ENCODE measurements around the gene CASP10. TPM values are rescaled to one million over a fixed set of nuclear protein-coding genes. Genes with fewer than 3 reads are reported as not detected.
A peak's percentile ranks its signal among the peaks of the same experiment; 100 is the strongest.

Gene CASP10
- polyA plus RNA-seq, 2 donors, result 5.2 to 8.7 TPM

DNA sequence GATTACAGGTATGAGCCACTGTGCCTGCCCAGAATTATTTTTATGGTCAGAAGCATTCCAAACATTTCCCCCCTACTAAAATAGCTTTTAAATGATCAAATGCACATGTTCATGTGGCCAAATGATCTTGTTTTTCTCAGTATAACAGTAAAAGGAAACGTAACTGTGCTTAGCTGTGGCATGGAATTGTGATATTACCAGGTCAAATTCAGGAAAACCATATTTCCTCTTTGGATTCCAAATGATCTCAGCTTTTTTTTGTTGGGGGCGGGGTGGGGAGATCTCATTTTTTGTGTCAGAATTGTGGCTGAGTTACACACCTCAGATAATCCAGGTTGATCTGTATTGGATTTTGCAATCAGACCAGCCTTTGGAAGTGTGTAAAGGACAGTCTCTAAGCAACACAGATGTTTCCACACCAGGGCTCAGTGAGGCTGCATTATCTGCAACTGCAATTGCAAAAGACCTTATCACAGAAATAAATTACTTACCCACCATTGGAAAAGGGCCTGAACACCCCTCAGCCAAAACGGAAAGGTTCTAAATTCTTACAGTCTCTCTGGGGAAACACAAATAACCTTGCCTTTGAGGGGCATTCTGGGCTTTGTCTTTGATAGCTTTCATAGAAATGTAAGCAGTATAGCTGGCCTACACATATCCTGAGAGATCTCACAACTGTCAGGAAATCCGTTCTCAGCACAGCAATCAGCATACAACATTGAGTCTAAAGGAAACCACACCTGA lies 8.4 kb downstream of the CASP10 start:
- H3K9me3 ChIP-seq (ENCODE audit: control insufficient read depth in 2 of 2, insufficient read depth in 1 of 2, low read depth in 1 of 2, low read length in 1 of 2), result no peaks in the 10 kb centered on the region
- H3K27me3 ChIP-seq (ENCODE audit: control insufficient read depth in 1 of 2, insufficient read depth in 2 of 2, low read length in 2 of 2), result no peaks in the 10 kb centered on the region
- peaks cover 0 to under 1% of the 10 kb centered on the region in 2 donors for H3K36me3 ChIP-seq (ENCODE audit: control insufficient read depth in 2 of 2, insufficient read depth in 2 of 2, low read length in 1 of 2)
- peak overlapping the region in 1 of 2 donors; percentile 21 for H3K27ac ChIP-seq (ENCODE audit: low read depth in 2 of 2, low read length in 1 of 2)
- 45 to 52% methylated on average over 4 of the region's 4 CpGs for WGBS, 2 donors
- H3K4me3 ChIP-seq (ENCODE audit: low read depth in 1 of 2, low read length in 2 of 2), result no peak overlapping the region
- no peaks in the 10 kb centered on the region for H3K4me1 ChIP-seq (ENCODE audit: control insufficient read depth in 2 of 2, insufficient read depth in 2 of 2, low read length in 1 of 2)

DNA sequence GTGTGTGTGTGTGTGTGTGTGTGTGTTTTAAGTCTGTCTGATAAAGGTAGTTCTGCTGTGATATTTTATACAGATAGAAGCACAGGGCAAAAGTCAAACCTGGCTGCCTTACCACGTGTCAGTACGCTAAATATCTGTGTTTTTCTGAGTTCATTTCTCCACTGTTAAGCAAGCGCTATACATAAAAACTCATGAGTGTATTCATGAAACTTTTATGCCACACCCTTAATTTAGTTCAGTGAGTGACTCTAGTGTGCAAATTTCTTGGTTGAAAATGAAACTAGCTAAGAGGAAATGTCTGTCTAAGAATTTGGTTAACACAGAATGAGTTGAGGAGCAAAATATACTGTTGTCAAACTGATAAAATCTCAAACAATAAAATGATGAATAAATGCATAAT lies 11.2 kb downstream of the CASP10 start:
- H3K27me3 ChIP-seq (ENCODE audit: control insufficient read depth in 1 of 2, insufficient read depth in 2 of 2, low read length in 2 of 2), result no peaks in the 10 kb centered on the region
- peaks cover 0 to 2% of the 10 kb centered on the region in 2 donors for H3K36me3 ChIP-seq (ENCODE audit: control insufficient read depth in 2 of 2, insufficient read depth in 2 of 2, low read length in 1 of 2)
- H3K4me3 ChIP-seq (ENCODE audit: low read depth in 1 of 2, low read length in 2 of 2), result no peak overlapping the region
- H3K4me1 ChIP-seq (ENCODE audit: control insufficient read depth in 2 of 2, insufficient read depth in 2 of 2, low read length in 1 of 2), result no peaks in the 10 kb centered on the region
- 69 to 70% methylated on average over 3 of the region's 3 CpGs for WGBS, 2 donors
- H3K27ac ChIP-seq (ENCODE audit: low read depth in 2 of 2, low read length in 1 of 2), result no peak overlapping the region
- H3K9me3 ChIP-seq (ENCODE audit: control insufficient read depth in 2 of 2, insufficient read depth in 1 of 2, low read depth in 1 of 2, low read length in 1 of 2), result no peaks in the 10 kb centered on the region

DNA sequence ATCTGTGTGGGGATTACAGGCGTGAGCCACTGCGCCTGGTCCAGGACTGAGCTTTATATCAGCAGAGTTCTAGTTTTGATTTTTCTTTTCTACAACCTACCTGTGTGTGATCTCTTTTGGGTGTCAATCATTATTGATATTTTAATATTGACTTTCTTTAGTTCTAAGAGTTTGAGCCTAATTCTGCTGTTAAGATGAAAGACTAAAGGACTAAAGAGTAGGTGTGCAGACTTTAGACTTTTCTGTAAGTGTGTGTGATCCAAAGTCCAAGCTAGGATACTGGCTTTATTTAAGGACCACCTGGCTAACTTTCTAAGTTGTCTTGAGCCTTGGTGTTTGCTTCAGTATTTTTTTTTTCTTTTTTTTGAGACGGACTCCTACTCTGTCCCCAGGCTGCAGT lies 12.4 kb downstream of the CASP10 start:
- 76 to 79% methylated on average over 3 of the region's 3 CpGs for WGBS, 2 donors
- no peaks in the 10 kb centered on the region for H3K27me3 ChIP-seq (ENCODE audit: control insufficient read depth in 1 of 2, insufficient read depth in 2 of 2, low read length in 2 of 2)
- no peak overlapping the region for H3K4me3 ChIP-seq (ENCODE audit: low read depth in 1 of 2, low read length in 2 of 2)
- H3K9me3 ChIP-seq (ENCODE audit: control insufficient read depth in 2 of 2, insufficient read depth in 1 of 2, low read depth in 1 of 2, low read length in 1 of 2), result no peaks in the 10 kb centered on the region
- H3K27ac ChIP-seq (ENCODE audit: low read depth in 2 of 2, low read length in 1 of 2), result no peak overlapping the region
- H3K36me3 ChIP-seq (ENCODE audit: control insufficient read depth in 2 of 2, insufficient read depth in 2 of 2, low read length in 1 of 2), result peaks cover 0 to 3% of the 10 kb centered on the region in 2 donors
- H3K4me1 ChIP-seq (ENCODE audit: control insufficient read depth in 2 of 2, insufficient read depth in 2 of 2, low read length in 1 of 2), result no peaks in the 10 kb centered on the region

GRCh38 chr2:201196003-201196402 lies 13.1 kb downstream of the CASP10 start:
- Histone ChIP-seq H3K27me3 (ENCODE audit: control insufficient read depth in 1 of 2, insufficient read depth in 2 of 2, low read length in 2 of 2) (no peaks in the 10 kb centered on the region), H3K36me3 (ENCODE audit: control insufficient read depth in 2 of 2, insufficient read depth in 2 of 2, low read length in 1 of 2) (peaks cover 0 to 6% of the 10 kb centered on the region in 2 donors), H3K4me1 (ENCODE audit: control insufficient read depth in 2 of 2, insufficient read depth in 2 of 2, low read length in 1 of 2) (no peaks in the 10 kb centered on the region), H3K4me3 (ENCODE audit: low read depth in 1 of 2, low read length in 2 of 2) (no peak overlapping the region), H3K27ac (ENCODE audit: low read depth in 2 of 2, low read length in 1 of 2) (no peak overlapping the region), H3K9me3 (ENCODE audit: control insufficient read depth in 2 of 2, insufficient read depth in 1 of 2, low read depth in 1 of 2, low read length in 1 of 2) (no peaks in the 10 kb centered on the region)
- WGBS, 2 donors, result 66 to 68% methylated on average over 3 of the region's 3 CpGs

- Histone ChIP-seq H3K36me3 (ENCODE audit: control insufficient read depth in 2 of 2, insufficient read depth in 2 of 2, low read length in 1 of 2) (peaks cover 0 to 6% of the 10 kb centered on the region in 2 donors), H3K4me3 (ENCODE audit: low read depth in 1 of 2, low read length in 2 of 2) (no peak overlapping the region), H3K9me3 (ENCODE audit: control insufficient read depth in 2 of 2, insufficient read depth in 1 of 2, low read depth in 1 of 2, low read length in 1 of 2) (no peaks in the 10 kb centered on the region), H3K27ac (ENCODE audit: low read depth in 2 of 2, low read length in 1 of 2) (no peak overlapping the region), H3K4me1 (ENCODE audit: control insufficient read depth in 2 of 2, insufficient read depth in 2 of 2, low read length in 1 of 2) (no peaks in the 10 kb centered on the region), H3K27me3 (ENCODE audit: control insufficient read depth in 1 of 2, insufficient read depth in 2 of 2, low read length in 2 of 2) (no peaks in the 10 kb centered on the region)
- WGBS, 2 donors, result 97 to 98% methylated on average over 1 of the region's 1 CpG
Measured at GRCh38 chr2:201196803-201197202, 13.9 kb downstream of the CASP10 start.

DNA sequence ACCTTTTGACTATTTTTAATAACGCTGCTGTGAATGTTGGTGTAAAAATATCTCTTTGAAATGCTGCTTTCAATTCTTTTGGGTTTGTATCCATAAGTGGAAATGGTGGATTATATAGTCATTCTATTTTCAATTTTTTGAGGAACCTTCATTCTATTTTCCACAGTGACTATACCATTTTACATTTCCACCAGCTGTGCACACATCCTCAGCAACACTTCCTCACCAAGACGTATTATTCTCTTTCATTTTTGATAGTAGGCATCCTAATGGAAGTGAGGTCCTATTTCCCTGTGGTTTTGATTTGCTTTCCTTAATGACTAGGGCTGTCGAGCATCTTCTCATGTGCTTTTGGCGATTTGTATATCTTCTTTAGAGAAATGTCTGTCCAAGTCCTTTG lies 14.8 kb downstream of the CASP10 start:
- 73 to 78% methylated on average over 4 of the region's 4 CpGs for WGBS, 2 donors
- Histone ChIP-seq H3K4me1 (ENCODE audit: control insufficient read depth in 2 of 2, insufficient read depth in 2 of 2, low read length in 1 of 2) (no peaks in the 10 kb centered on the region), H3K36me3 (ENCODE audit: control insufficient read depth in 2 of 2, insufficient read depth in 2 of 2, low read length in 1 of 2) (peaks cover 2 to 6% of the 10 kb centered on the region in 2 donors), H3K27ac (ENCODE audit: low read depth in 2 of 2, low read length in 1 of 2) (no peak overlapping the region), H3K27me3 (ENCODE audit: control insufficient read depth in 1 of 2, insufficient read depth in 2 of 2, low read length in 2 of 2) (no peaks in the 10 kb centered on the region), H3K4me3 (ENCODE audit: low read depth in 1 of 2, low read length in 2 of 2) (no peak overlapping the region), H3K9me3 (ENCODE audit: control insufficient read depth in 2 of 2, insufficient read depth in 1 of 2, low read depth in 1 of 2, low read length in 1 of 2) (no peaks in the 10 kb centered on the region)

- Histone ChIP-seq H3K4me1 (ENCODE audit: control insufficient read depth in 2 of 2, insufficient read depth in 2 of 2, low read length in 1 of 2) (no peaks in the 10 kb centered on the region), H3K36me3 (ENCODE audit: control insufficient read depth in 2 of 2, insufficient read depth in 2 of 2, low read length in 1 of 2) (peaks cover 2 to 6% of the 10 kb centered on the region in 2 donors), H3K4me3 (ENCODE audit: low read depth in 1 of 2, low read length in 2 of 2) (no peak overlapping the region), H3K9me3 (ENCODE audit: control insufficient read depth in 2 of 2, insufficient read depth in 1 of 2, low read depth in 1 of 2, low read length in 1 of 2) (no peaks in the 10 kb centered on the region), H3K27ac (ENCODE audit: low read depth in 2 of 2, low read length in 1 of 2) (no peak overlapping the region), H3K27me3 (ENCODE audit: control insufficient read depth in 1 of 2, insufficient read depth in 2 of 2, low read length in 2 of 2) (no peaks in the 10 kb centered on the region)
- 79 to 85% methylated on average over 5 of the region's 5 CpGs for WGBS, 2 donors
Measured at GRCh38 chr2:201199847-201200246, 16.9 kb downstream of the CASP10 start.

DNA sequence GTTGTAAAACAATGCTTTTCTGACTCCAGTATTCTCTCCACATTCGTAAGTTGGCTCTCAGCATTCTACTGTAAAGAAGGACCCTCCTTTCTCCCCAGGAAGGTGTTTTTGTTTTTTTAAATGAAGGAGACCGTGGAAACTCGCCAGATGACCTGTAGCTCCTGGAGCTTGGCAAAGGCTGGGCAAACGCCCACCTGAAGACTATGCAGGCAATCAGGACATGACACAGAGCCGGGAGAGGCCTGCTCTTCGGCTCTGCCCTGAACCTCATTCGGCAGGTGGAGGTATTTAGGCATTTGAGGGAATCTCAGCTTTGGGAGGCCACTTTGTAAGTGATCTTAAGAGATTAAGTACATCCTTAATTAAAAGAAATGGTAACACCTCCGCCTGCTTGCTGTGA lies 17.4 kb downstream of the CASP10 start:
- H3K4me3 ChIP-seq (ENCODE audit: low read depth in 1 of 2, low read length in 2 of 2), result no peak overlapping the region
- H3K4me1 ChIP-seq (ENCODE audit: control insufficient read depth in 2 of 2, insufficient read depth in 2 of 2, low read length in 1 of 2), result no peaks in the 10 kb centered on the region
- H3K27ac ChIP-seq (ENCODE audit: low read depth in 2 of 2, low read length in 1 of 2), result no peak overlapping the region
- peaks cover 2 to 6% of the 10 kb centered on the region in 2 donors for H3K36me3 ChIP-seq (ENCODE audit: control insufficient read depth in 2 of 2, insufficient read depth in 2 of 2, low read length in 1 of 2)
- no peaks in the 10 kb centered on the region for H3K27me3 ChIP-seq (ENCODE audit: control insufficient read depth in 1 of 2, insufficient read depth in 2 of 2, low read length in 2 of 2)
- WGBS, 2 donors, result 73 to 75% methylated on average over 8 of the region's 8 CpGs
- no peaks in the 10 kb centered on the region for H3K9me3 ChIP-seq (ENCODE audit: control insufficient read depth in 2 of 2, insufficient read depth in 1 of 2, low read depth in 1 of 2, low read length in 1 of 2)

- H3K4me3 ChIP-seq (ENCODE audit: low read depth in 1 of 2, low read length in 2 of 2), result no peak overlapping the region
- no peak overlapping the region for H3K27ac ChIP-seq (ENCODE audit: low read depth in 2 of 2, low read length in 1 of 2)
- peaks cover 2 to 4% of the 10 kb centered on the region in 2 donors for H3K36me3 ChIP-seq (ENCODE audit: control insufficient read depth in 2 of 2, insufficient read depth in 2 of 2, low read length in 1 of 2)
- WGBS, 2 donors, result 86% methylated on average over 8 of the region's 8 CpGs
- no peaks in the 10 kb centered on the region for H3K9me3 ChIP-seq (ENCODE audit: control insufficient read depth in 2 of 2, insufficient read depth in 1 of 2, low read depth in 1 of 2, low read length in 1 of 2)
- no peaks in the 10 kb centered on the region for H3K27me3 ChIP-seq (ENCODE audit: control insufficient read depth in 1 of 2, insufficient read depth in 2 of 2, low read length in 2 of 2)
- no peaks in the 10 kb centered on the region for H3K4me1 ChIP-seq (ENCODE audit: control insufficient read depth in 2 of 2, insufficient read depth in 2 of 2, low read length in 1 of 2)
Measured at GRCh38 chr2:201201371-201201770, 18.4 kb downstream of the CASP10 start.

Measured in esophagus (tissue), 2 donors.